Right atrium auricular region (tissue), 2 donors: ENCODE measurements around the gene NOS1AP. TPM values are rescaled to one million over a fixed set of nuclear protein-coding genes. Genes with fewer than 3 reads are reported as not detected.
"Not testable (repeated sequence)": the region's sequence is repeated elsewhere in the genome, so short reads cannot be mapped to it uniquely, and the experiment has no call there.

Source experiments
- DNase-seq: peaks from one replicate; pipeline ENCODE4 v3.0.0-alpha.2; 2019; ENCODE audit warnings: low spot score
- H3K27ac ChIP-seq, 2 donors: fragments of 200-600 bp; sonication (generic); 1 replicate in 1 of 2; 2 replicates in 1 of 2; pipeline ENCODE4 v1.5.1; 2016 to 2019
- H3K27me3 ChIP-seq, 2 donors: fragments of 200-600 bp; sonication (generic); one replicate each; pipeline versions ENCODE4 v1.5.1 to v1.6.0; 2017 to 2019
- H3K36me3 ChIP-seq: fragments of 200-600 bp; sonication (generic); one replicate; pipeline ENCODE4 v1.5.1; 2016
- H3K4me1 ChIP-seq, 2 donors: fragments of 200-600 bp; sonication (generic); one replicate each; pipeline versions ENCODE4 v1.5.1 to v1.6.0; 2017 to 2019
- H3K4me3 ChIP-seq, 2 donors: fragments of 200-600 bp; sonication (generic); 1 replicate in 1 of 2; 2 replicates in 1 of 2; pipeline ENCODE4 v1.5.1; 2017 to 2019; ENCODE audit warnings: mild to moderate bottlenecking in 1 of 2, moderate library complexity in 1 of 2
- H3K9me3 ChIP-seq, 2 donors: fragments of 200-600 bp; sonication (generic); one replicate each; pipeline ENCODE4 v1.5.1; 2019
- total RNA-seq, 2 donors: library from RNA; depleted of rRNA; stranded (reverse); fragments of >200 nt; gene quantifications; one replicate each; pipeline ENCODE4 v1.1.0, GENCODE V29; 2016
- TF ChIP-seq, protein P1 (sequence below), 2 donors: fragments of 200-600 bp; sonication (generic); IDR thresholded peaks; one replicate each; pipeline ENCODE4 v1.5.1; 2019; ENCODE audit warnings: antibody characterized with exemption in 2 of 2

The NOS1AP gene
- total RNA-seq, 2 donors from 2014 or later = 2.2 to 2.4 TPM

DNA sequence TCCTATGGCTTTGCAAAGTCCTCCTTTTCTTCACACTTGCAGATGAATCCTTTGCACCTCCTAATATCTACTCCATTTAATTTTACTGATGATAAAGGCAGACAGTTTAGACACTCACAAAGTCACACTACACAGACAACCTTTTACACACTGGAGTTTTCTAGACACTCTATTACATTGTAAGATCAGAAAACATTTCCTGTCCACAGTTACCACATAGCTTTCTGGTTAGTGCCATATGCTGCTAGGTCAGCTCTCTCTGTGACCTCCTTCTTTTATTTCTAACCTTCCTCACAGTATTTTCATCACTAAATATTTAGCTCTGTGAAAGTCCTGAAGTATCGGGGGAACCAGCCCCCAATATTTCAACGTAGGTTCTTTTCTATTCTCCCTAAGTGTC is 337.3 kb downstream of the NOS1AP start:
- H3K4me3 ChIP-seq = no peak overlapping the region
- TF ChIP-seq, protein P1, sequence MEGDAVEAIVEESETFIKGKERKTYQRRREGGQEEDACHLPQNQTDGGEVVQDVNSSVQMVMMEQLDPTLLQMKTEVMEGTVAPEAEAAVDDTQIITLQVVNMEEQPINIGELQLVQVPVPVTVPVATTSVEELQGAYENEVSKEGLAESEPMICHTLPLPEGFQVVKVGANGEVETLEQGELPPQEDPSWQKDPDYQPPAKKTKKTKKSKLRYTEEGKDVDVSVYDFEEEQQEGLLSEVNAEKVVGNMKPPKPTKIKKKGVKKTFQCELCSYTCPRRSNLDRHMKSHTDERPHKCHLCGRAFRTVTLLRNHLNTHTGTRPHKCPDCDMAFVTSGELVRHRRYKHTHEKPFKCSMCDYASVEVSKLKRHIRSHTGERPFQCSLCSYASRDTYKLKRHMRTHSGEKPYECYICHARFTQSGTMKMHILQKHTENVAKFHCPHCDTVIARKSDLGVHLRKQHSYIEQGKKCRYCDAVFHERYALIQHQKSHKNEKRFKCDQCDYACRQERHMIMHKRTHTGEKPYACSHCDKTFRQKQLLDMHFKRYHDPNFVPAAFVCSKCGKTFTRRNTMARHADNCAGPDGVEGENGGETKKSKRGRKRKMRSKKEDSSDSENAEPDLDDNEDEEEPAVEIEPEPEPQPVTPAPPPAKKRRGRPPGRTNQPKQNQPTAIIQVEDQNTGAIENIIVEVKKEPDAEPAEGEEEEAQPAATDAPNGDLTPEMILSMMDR (IDR thresholded peaks at IDR 0.05) = no peak
- no peaks in the 10 kb centered on the region for H3K9me3 ChIP-seq
- H3K27ac ChIP-seq = no peak overlapping the region
- H3K36me3 ChIP-seq = no peaks in the 10 kb centered on the region
- H3K27me3 ChIP-seq = no peaks in the 10 kb centered on the region
- H3K4me1 ChIP-seq = no peaks in the 10 kb centered on the region
- no peak for DNase-seq

DNA sequence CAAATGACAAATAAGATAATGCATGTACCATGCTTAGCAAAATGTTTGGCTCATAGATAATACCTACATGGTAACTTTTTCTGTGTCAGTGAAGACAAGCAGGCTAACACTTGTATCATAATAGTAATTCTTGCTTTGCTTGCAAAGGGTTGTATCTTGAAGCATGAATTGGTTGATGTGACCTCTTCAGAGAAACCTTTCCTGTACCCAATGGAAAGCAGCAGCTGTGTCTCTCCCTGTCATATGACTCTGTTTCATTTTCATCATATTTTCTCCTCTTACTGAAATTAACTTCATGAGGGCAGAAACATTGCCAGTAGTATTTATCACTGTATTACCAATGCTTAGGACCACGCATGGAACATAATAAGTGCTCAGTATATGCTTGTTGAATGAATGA is 338.0 kb downstream of the NOS1AP start:
- TF ChIP-seq, protein P1 (IDR thresholded peaks at IDR 0.05) = no peak
- Histone ChIP-seq H3K9me3 (no peaks in the 10 kb centered on the region), H3K4me3 (no peak overlapping the region), H3K36me3 (no peaks in the 10 kb centered on the region), H3K27me3 (no peaks in the 10 kb centered on the region), H3K27ac (no peak overlapping the region), H3K4me1 (no peaks in the 10 kb centered on the region)
- DNase-seq = no peak

DNA sequence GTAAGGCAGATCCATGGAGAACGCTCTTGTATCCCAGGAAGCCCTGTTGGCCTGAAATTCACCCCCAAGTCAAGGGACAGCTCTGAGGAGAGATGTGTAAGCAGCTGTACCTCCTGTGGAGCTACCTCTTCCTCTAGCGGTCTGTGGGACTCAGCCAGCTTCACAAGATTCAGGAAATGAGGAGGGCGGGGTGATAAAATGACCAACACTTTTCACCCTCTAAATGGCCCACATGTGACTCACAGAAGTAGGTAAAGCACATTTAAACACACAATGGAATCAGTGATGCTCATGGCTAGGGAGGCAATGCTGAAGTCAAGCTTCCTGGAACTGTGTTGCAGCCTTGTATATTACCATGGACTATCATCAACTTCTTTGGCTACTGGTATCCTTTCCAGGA is 342.5 kb downstream of the NOS1AP start, which contains the start of gene SH2D1B:
Gene SH2D1B (minus strand): TSS at position 135 of the 400 bp plus-strand sequence. CDS start 120 bp downstream, at position 15.
- no peaks in the 10 kb centered on the region for H3K27me3 ChIP-seq
- peaks cover 0 to 8% of the 10 kb centered on the region in 2 donors for H3K9me3 ChIP-seq
- no peak within 1 kb of the TSS for H3K4me3 ChIP-seq
- TF ChIP-seq, protein P1 (IDR thresholded peaks at IDR 0.05) = no peak
- DNase-seq = no peak
- H3K4me1 ChIP-seq = no peaks in the 10 kb centered on the region
- H3K27ac ChIP-seq = no peak within 1 kb of the TSS
- no peaks in the 10 kb centered on the region for H3K36me3 ChIP-seq

DNA sequence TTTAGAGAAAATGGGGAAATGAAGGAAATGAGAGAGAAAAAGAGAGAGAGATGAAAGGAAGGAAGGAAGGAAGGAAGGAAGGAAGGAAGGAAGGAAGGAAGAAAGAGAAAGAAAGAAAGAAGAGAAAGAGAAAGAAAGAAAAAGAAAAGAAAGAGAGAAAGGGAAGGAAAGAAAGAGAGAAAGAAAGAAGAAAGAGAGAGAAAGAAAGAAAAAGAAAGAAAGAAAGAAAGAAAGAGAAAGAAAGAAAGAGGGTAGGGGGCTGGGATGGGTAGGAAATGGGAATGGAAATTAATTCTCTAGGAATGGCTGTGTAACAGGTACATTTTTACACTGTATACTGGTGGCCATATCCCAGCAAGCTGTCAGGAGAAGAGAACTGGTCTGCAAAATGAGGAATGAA is 346.7 kb downstream of the NOS1AP start:
- no peak overlapping the region for H3K4me3 ChIP-seq
- no peaks in the 10 kb centered on the region for H3K36me3 ChIP-seq

DNA sequence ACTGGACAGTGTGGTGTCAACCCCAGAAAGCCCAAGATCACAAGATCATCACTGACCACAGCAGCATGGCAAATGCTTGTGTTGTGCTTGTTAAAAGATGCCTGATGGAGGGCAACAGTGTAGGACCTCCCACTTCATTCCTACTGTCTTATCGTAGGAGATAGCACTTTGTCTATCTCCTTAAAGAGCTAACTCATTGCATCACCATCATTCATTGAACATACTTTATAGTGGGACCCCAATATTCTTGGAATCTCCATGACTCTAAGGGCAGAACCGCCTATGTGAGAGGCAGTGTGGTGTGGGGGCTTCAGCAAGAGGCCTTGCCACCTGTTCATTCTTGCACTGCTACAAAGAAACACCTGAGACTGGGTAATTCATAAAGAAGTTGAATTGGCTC is 347.4 kb downstream of the NOS1AP start:
- no peak for DNase-seq
- TF ChIP-seq, protein P1 (IDR thresholded peaks at IDR 0.05) = no peak
- Histone ChIP-seq H3K36me3 (no peaks in the 10 kb centered on the region), H3K4me3 (no peak overlapping the region), H3K27ac (no peak overlapping the region), H3K27me3 (no peaks in the 10 kb centered on the region), H3K4me1 (no peaks in the 10 kb centered on the region), H3K9me3 (peaks cover 0 to 8% of the 10 kb centered on the region in 2 donors)

More for the DNA sequence above, 346.7 kb downstream of the NOS1AP start:
- TF ChIP-seq, protein P1 (IDR thresholded peaks at IDR 0.05) = no peak
- no peak for DNase-seq
- Histone ChIP-seq H3K4me1 (no peaks in the 10 kb centered on the region), H3K9me3 (peaks cover 0 to 8% of the 10 kb centered on the region in 2 donors), H3K27ac (no peak overlapping the region), H3K27me3 (no peaks in the 10 kb centered on the region)

DNA sequence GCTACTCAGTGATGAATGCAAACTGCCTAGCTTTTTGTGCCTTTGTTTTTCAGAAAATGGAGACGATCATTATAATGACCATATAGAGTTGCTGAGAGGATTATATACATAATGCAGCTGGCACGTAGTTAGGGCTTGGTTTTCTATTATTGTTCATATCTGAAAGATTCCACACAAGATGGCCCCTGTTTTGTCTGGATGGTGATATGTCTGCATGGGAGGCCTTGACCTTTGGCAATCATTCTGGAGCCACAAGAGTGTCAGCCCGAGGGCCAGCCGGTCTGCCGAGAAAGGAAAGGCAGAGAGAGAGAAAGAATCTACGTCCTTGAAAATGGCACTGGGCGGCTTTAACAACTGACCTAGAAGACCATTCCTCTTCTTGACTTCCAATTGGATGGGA is 348.2 kb downstream of the NOS1AP start:
- TF ChIP-seq, protein P1 (IDR thresholded peaks at IDR 0.05) = no peak

DNA sequence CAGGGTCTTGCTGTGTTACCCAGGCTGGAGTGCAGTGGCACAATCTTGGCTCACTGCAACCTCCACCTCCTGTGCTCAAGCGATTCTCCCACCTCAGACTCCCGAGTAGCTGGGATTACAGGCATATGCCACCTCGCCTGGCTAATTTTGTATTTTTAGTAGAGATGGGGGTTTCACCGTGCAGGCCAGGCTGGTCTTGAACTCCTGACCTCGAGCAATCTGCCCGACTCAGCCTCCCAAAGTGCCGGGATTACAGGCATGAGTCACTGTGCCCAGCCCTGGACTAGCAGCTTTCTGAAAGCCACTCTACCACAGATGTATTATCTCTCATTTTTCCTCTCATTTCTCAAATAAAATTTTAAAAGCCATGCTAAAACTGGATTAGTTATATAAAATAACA is 349.1 kb downstream of the NOS1AP start:
- not testable (repeated sequence) for DNase-seq, H3K27me3 ChIP-seq, H3K4me3 ChIP-seq, H3K27ac ChIP-seq, H3K36me3 ChIP-seq, H3K4me1 ChIP-seq
- peaks cover 0 to 11% of the 10 kb centered on the region in 2 donors for H3K9me3 ChIP-seq

More for the DNA sequence above, 348.2 kb downstream of the NOS1AP start:
- no peaks in the 10 kb centered on the region for H3K36me3 ChIP-seq
- H3K27ac ChIP-seq = no peak overlapping the region
- no peak overlapping the region for H3K4me3 ChIP-seq
- H3K4me1 ChIP-seq = no peaks in the 10 kb centered on the region
- peaks cover 0 to 8% of the 10 kb centered on the region in 2 donors for H3K9me3 ChIP-seq
- no peak for DNase-seq
- H3K27me3 ChIP-seq = no peaks in the 10 kb centered on the region

DNA sequence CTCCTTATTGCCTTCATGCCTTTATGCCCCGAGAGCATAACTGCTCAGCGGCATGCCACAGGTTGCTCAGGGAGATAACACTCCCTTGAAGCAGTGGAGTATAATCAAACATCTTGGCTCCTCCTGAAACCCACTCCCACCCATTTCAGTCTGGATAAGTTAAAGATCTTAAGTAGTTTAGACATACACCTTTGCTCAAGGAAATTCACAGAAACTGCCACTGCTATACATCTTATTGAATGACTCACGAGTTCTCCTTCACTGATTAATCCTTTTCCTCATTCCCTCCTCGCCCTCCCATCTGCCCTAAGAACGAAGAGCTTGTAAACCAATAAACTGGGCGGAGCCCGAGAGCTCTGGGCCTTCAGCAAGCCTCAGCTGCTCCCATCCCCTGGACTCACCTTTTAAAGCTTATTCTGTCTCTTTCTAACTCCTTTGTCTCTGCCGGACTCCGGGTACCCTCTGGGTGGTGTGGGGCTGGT is 350.0 kb downstream of the NOS1AP start:
- not testable (repeated sequence) for H3K27ac ChIP-seq, H3K4me3 ChIP-seq, H3K36me3 ChIP-seq, DNase-seq, H3K27me3 ChIP-seq, H3K4me1 ChIP-seq
- H3K9me3 ChIP-seq = peaks cover 0 to 13% of the 10 kb centered on the region in 2 donors
